Epithelial cell of proximal tubule (primary cell): ENCODE measurements around the gene MET. TPM values are rescaled to one million over a fixed set of nuclear protein-coding genes. Genes with fewer than 3 reads are reported as not detected.

Experiments used
- DNase-seq: peaks from one replicate; pipeline ENCODE4 v3.0.0-alpha.2; 2011; ENCODE audit warnings: low read depth
- H3K4me3 ChIP-seq: 2 replicates; pipeline ENCODE4 v1.5.1; 2011; ENCODE audit warnings: low read depth, mild to moderate bottlenecking, low read length
- CTCF ChIP-seq: conservative IDR thresholded peaks from 2 replicates; pipeline ENCODE4 v1.5.1; 2012; ENCODE audit warnings: low read depth, mild to moderate bottlenecking, low read length
- total RNA-seq: library from RNA; depleted of rRNA; stranded (reverse); fragments of >200 nt; gene quantifications from 2 replicates; pipeline ENCODE4 v1.2.3, GENCODE V29; 2015

Gene MET
- total RNA-seq, 1 donor from 2014 or later: 155 TPM

- peak overlapping the region; percentile 17 for H3K4me3 ChIP-seq
- DNase-seq: peak; percentile 64
- TF ChIP-seq CTCF: no peak
Measured at GRCh38 chr7:116706668-116707126, 34.7 kb downstream of the MET start.

GRCh38 chr7:116707289-116707688, 35.3 kb downstream of the MET start:
- no peak for TF ChIP-seq CTCF
- DNase-seq: no peak
- peak overlapping the region; percentile 17 for H3K4me3 ChIP-seq

GRCh38 chr7:116708248-116708647, 36.3 kb downstream of the MET start:
- no peak for DNase-seq
- H3K4me3 ChIP-seq: no peak overlapping the region
- TF ChIP-seq CTCF: no peak

GRCh38 chr7:116708861-116709260, 36.9 kb downstream of the MET start:
- no peak overlapping the region for H3K4me3 ChIP-seq
- DNase-seq: no peak
- no peak for TF ChIP-seq CTCF

- no peak for DNase-seq
- TF ChIP-seq CTCF: no peak
- H3K4me3 ChIP-seq: no peak overlapping the region
Measured at GRCh38 chr7:116709336-116709735, 37.3 kb downstream of the MET start.

- H3K4me3 ChIP-seq: no peak overlapping the region
- no peak for TF ChIP-seq CTCF
- peak; percentile 78 for DNase-seq
Measured at GRCh38 chr7:116710764-116711452, 38.9 kb downstream of the MET start.

GRCh38 chr7:116711790-116712189, 39.8 kb downstream of the MET start:
- DNase-seq: no peak
- H3K4me3 ChIP-seq: no peak overlapping the region
- TF ChIP-seq CTCF: no peak
